Neural cell (in vitro differentiated cells): ENCODE data around the gene VPS41. TPM values are rescaled to one million over a fixed set of nuclear protein-coding genes. Genes with fewer than 3 reads are reported as not detected.

Experiments used
- H2AFZ ChIP-seq: fragments of 200-600, 300-800 bp; sonication (generic), shearing (Covaris generic); 2 replicates; pipeline ENCODE4 v1.6.0; 2014; ENCODE audit warnings: low read depth, mild to moderate bottlenecking, antibody characterized with exemption, low read length, moderate library complexity
- H3F3A ChIP-seq: fragments of 200-600 bp; shearing (Covaris generic); 2 replicates; pipeline ENCODE4 v1.6.1; 2016; ENCODE audit warnings: mild to moderate bottlenecking, moderate library complexity, mixed read lengths, antibody characterized with exemption, low read length; ENCODE audit not compliant: insufficient read depth, poor library complexity, severe bottlenecking
- H3K27ac ChIP-seq: fragments of 200-600, 300-800 bp; sonication (generic), shearing (Covaris generic); 2 replicates; pipeline ENCODE4 v1.5.1; 2014; ENCODE audit warnings: mild to moderate bottlenecking, low read length, moderate library complexity
- H3K27me3 ChIP-seq: fragments of 300-800, 200-600 bp; sonication (generic), shearing (Covaris generic); 2 replicates; pipeline ENCODE4 v1.6.0; 2014; ENCODE audit warnings: mild to moderate bottlenecking, low read depth, low read length, moderate library complexity; ENCODE audit not compliant: insufficient read depth
- H3K36me3 ChIP-seq: fragments of 300-800, 200-600 bp; sonication (generic), shearing (Covaris generic); 2 replicates; pipeline ENCODE4 v1.5.1; 2014; ENCODE audit warnings: mild to moderate bottlenecking, antibody characterized with exemption, low read length, moderate library complexity; ENCODE audit not compliant: insufficient read depth
- H3K4me2 ChIP-seq: fragments of 300-800, 200-600 bp; sonication (generic), shearing (Covaris generic); 2 replicates; pipeline ENCODE4 v1.6.0; 2014; ENCODE audit warnings: mild to moderate bottlenecking, low read length
- H3K4me3 ChIP-seq: fragments of 300-800, 200-600 bp; sonication (generic), shearing (Covaris generic); 2 replicates; pipeline ENCODE4 v1.5.1; 2014; ENCODE audit warnings: mild to moderate bottlenecking, low read length, moderate library complexity
- H3K79me2 ChIP-seq: fragments of 200-600 bp; shearing (Covaris generic); replicated peaks from 2 replicates; pipeline ENCODE4 v1.6.0; 2014; ENCODE audit warnings: mild to moderate bottlenecking, low read length, moderate library complexity; ENCODE audit not compliant: insufficient read depth
- H3K9ac ChIP-seq: fragments of 300-800, 200-600 bp; sonication (generic), shearing (Covaris generic); 2 replicates; pipeline ENCODE4 v1.6.1; 2016; ENCODE audit warnings: mild to moderate bottlenecking, low read length, mixed read lengths
- H3K9me2 ChIP-seq: fragments of 200-600 bp; shearing (Covaris generic); 2 replicates; pipeline ENCODE4 v1.6.1; 2016; ENCODE audit warnings: mild to moderate bottlenecking, low read length, mixed read lengths; ENCODE audit not compliant: insufficient read depth
- H3K9me3 ChIP-seq: fragments of 200-600, 300-800 bp; sonication (generic), shearing (Covaris generic); 2 replicates; pipeline ENCODE4 v1.6.1; 2016; ENCODE audit warnings: mild to moderate bottlenecking, mixed run types, low read length, moderate library complexity, mixed read lengths
- H4K20me1 ChIP-seq: fragments of 200-600 bp; shearing (Covaris generic); 2 replicates; pipeline ENCODE4 v1.6.1; 2016; ENCODE audit warnings: mild to moderate bottlenecking, mixed run types; ENCODE audit not compliant: insufficient read depth
- EP300 ChIP-seq: fragments of 450-650 bp; conservative IDR thresholded peaks from 2 replicates; pipeline ENCODE4 v1.6.1; 2014; ENCODE audit warnings: antibody characterized with exemption, mild to moderate bottlenecking, moderate library complexity; ENCODE audit not compliant: poor library complexity, severe bottlenecking
- EZH2 ChIP-seq: fragments of 200-600, 300-800 bp; shearing (Covaris generic), sonication (generic); IDR thresholded peaks from 2 replicates; pipeline ENCODE4 v1.6.1; 2014; ENCODE audit warnings: antibody characterized with exemption, low read length, borderline replicate concordance, mild to moderate bottlenecking; ENCODE audit not compliant: insufficient read depth, poor library complexity, severe bottlenecking
- MXI1 ChIP-seq: fragments of 450-650 bp; conservative IDR thresholded peaks from 2 replicates; pipeline ENCODE4 v1.6.1; 2014; ENCODE audit warnings: antibody characterized with exemption, mild to moderate bottlenecking; ENCODE audit not compliant: poor library complexity, severe bottlenecking
- POLR2AphosphoS5 ChIP-seq: IDR thresholded peaks from 2 replicates; pipeline ENCODE4 v1.6.1; 2012
- RAD21 ChIP-seq: fragments of 450-650 bp; conservative IDR thresholded peaks from 2 replicates; pipeline ENCODE4 v1.6.1; 2014; ENCODE audit warnings: antibody characterized with exemption, mild to moderate bottlenecking, moderate library complexity
- SMC3 ChIP-seq: fragments of 450-650 bp; conservative IDR thresholded peaks from 2 replicates; pipeline ENCODE4 v1.6.1; 2014; ENCODE audit warnings: antibody characterized with exemption, mild to moderate bottlenecking, moderate library complexity; ENCODE audit not compliant: poor library complexity
- TAF1 ChIP-seq: IDR thresholded peaks from 2 replicates; pipeline ENCODE4 v1.6.1; 2012; ENCODE audit warnings: low read depth
- polyA plus RNA-seq: library from polyadenylated mRNA; depleted of rRNA; stranded (reverse); fragments of >200 nt; gene quantifications from 2 replicates; pipeline ENCODE4 v1.2.3, GENCODE V29; 2014
- TF ChIP-seq, protein P1 (sequence below): IDR thresholded peaks from 2 replicates; pipeline ENCODE4 v1.6.1; 2012; ENCODE audit warnings: borderline replicate concordance
- TF ChIP-seq, protein P2 (sequence below): fragments of 450-650 bp; IDR thresholded peaks from 2 replicates; pipeline ENCODE4 v1.5.1; 2014; ENCODE audit warnings: antibody characterized with exemption, mild to moderate bottlenecking, moderate library complexity; ENCODE audit not compliant: poor library complexity, severe bottlenecking

VPS41 gene
- polyA plus RNA-seq, 1 donor from 2014 or later = 64.0 TPM

- no peaks in the 10 kb centered on the region for H3K79me2 ChIP-seq
- H3K4me3 ChIP-seq = no peak overlapping the region
- no peaks in the 10 kb centered on the region for H3K9me3 ChIP-seq
- no peaks in the 10 kb centered on the region for H3F3A ChIP-seq
- H2AFZ ChIP-seq = no peak overlapping the region
- H3K27me3 ChIP-seq = no peaks in the 10 kb centered on the region
- H3K9me2 ChIP-seq = no peaks in the 10 kb centered on the region
- no peak for TF ChIP-seq POLR2AphosphoS5
- TF ChIP-seq MXI1 = no peak
- TF ChIP-seq EP300 = no peak
- no peak for TF ChIP-seq TAF1
- TF ChIP-seq, protein P1, sequence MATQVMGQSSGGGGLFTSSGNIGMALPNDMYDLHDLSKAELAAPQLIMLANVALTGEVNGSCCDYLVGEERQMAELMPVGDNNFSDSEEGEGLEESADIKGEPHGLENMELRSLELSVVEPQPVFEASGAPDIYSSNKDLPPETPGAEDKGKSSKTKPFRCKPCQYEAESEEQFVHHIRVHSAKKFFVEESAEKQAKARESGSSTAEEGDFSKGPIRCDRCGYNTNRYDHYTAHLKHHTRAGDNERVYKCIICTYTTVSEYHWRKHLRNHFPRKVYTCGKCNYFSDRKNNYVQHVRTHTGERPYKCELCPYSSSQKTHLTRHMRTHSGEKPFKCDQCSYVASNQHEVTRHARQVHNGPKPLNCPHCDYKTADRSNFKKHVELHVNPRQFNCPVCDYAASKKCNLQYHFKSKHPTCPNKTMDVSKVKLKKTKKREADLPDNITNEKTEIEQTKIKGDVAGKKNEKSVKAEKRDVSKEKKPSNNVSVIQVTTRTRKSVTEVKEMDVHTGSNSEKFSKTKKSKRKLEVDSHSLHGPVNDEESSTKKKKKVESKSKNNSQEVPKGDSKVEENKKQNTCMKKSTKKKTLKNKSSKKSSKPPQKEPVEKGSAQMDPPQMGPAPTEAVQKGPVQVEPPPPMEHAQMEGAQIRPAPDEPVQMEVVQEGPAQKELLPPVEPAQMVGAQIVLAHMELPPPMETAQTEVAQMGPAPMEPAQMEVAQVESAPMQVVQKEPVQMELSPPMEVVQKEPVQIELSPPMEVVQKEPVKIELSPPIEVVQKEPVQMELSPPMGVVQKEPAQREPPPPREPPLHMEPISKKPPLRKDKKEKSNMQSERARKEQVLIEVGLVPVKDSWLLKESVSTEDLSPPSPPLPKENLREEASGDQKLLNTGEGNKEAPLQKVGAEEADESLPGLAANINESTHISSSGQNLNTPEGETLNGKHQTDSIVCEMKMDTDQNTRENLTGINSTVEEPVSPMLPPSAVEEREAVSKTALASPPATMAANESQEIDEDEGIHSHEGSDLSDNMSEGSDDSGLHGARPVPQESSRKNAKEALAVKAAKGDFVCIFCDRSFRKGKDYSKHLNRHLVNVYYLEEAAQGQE = no peak
- TF ChIP-seq RAD21 = no peak
- no peak for TF ChIP-seq SMC3
- TF ChIP-seq EZH2 = no peak
- TF ChIP-seq, protein P2, sequence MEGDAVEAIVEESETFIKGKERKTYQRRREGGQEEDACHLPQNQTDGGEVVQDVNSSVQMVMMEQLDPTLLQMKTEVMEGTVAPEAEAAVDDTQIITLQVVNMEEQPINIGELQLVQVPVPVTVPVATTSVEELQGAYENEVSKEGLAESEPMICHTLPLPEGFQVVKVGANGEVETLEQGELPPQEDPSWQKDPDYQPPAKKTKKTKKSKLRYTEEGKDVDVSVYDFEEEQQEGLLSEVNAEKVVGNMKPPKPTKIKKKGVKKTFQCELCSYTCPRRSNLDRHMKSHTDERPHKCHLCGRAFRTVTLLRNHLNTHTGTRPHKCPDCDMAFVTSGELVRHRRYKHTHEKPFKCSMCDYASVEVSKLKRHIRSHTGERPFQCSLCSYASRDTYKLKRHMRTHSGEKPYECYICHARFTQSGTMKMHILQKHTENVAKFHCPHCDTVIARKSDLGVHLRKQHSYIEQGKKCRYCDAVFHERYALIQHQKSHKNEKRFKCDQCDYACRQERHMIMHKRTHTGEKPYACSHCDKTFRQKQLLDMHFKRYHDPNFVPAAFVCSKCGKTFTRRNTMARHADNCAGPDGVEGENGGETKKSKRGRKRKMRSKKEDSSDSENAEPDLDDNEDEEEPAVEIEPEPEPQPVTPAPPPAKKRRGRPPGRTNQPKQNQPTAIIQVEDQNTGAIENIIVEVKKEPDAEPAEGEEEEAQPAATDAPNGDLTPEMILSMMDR = no peak
- H4K20me1 ChIP-seq = no peaks in the 10 kb centered on the region
- H3K36me3 ChIP-seq = no peaks in the 10 kb centered on the region
- no peak overlapping the region for H3K27ac ChIP-seq
- H3K4me2 ChIP-seq = no peak overlapping the region
- H3K9ac ChIP-seq = no peak overlapping the region
Observed at GRCh38 chr7:38746438-38746837, 162.6 kb downstream of the VPS41 start.

GRCh38 chr7:38744746-38745145 is 164.2 kb downstream of the VPS41 start:
- Histone ChIP-seq H3K9me2 (no peaks in the 10 kb centered on the region), H3K27ac (no peak overlapping the region), H3K27me3 (no peaks in the 10 kb centered on the region), H3K4me3 (no peak overlapping the region), H3F3A (no peaks in the 10 kb centered on the region), H3K9ac (no peak overlapping the region), H2AFZ (no peak overlapping the region), H3K36me3 (no peaks in the 10 kb centered on the region), H3K9me3 (no peaks in the 10 kb centered on the region), H4K20me1 (no peaks in the 10 kb centered on the region), H3K4me2 (no peak overlapping the region), H3K79me2 (no peaks in the 10 kb centered on the region)
- TF ChIP-seq SMC3 = no peak
- TF ChIP-seq MXI1 = no peak
- TF ChIP-seq, protein P2 = no peak
- no peak for TF ChIP-seq TAF1
- no peak for TF ChIP-seq EP300
- TF ChIP-seq RAD21 = no peak
- TF ChIP-seq, protein P1 = no peak
- TF ChIP-seq POLR2AphosphoS5 = no peak
- no peak for TF ChIP-seq EZH2
